HG02981 (cell line): ENCODE data around the gene ASCC2.
"Not testable (repeated sequence)": the region's sequence is repeated elsewhere in the genome, so short reads cannot be mapped to it uniquely, and the experiment has no call there.

Source experiments
- ATAC-seq: cut with Tn5 transposase; IDR thresholded peaks from one replicate; pipeline ENCODE4 v1.9.1; 2021; ENCODE audit warnings: mild to moderate bottlenecking, moderate library complexity; ENCODE audit not compliant: unreplicated experiment

The ASCC2 gene

GRCh38 chr22:29859030-29859429 is 21.0 kb upstream of the ASCC2 start:
- not testable (repeated sequence) for ATAC-seq

DNA sequence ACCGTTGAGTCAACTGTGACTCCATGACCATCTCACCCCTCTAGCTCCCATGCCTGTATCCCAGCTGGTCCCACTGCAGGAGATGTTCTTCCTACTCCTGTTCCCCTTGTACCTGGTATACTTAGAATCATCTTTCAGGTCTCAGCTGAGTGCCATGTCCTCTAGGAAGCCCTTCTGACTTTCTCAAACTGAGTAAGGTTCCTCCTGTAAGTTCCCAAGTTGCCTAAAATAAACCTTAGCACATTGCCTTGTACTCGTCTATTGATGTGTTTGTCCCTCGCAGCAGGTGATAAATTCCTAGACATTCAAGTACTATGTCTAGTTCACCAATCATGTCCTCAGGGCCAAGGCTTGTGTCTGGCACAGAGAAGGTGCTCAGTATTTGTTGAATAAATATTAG is 18.4 kb upstream of the ASCC2 start:
- ATAC-seq: no peak

DNA sequence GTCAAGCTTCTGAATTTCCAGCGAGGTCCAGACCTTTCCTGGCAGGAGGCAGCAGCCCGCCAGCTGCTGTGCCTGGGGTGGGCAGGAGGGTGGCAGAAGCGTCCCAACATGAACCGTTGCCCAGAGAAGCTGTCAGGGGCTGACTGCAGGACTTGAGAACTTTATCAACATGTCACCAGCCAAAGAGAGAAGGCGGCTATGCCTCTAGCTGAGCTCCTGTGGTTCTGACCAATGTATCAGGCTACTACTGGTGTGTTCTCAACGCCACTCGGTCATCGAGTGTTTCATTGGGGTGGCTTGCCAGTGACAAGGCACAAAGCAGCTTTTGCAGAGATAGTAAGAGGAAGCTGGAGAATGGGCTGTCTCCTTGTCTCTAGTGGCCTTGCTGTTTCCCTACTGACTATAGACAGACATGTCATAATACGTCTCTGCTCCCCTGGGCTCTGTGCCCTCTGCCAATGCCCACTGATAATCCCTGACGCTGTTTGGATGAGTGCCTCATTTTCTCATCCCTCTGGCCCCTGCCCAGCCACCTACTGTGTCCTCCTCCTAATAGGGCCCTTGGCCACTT is 17.6 kb upstream of the ASCC2 start:
- ATAC-seq: no peak

DNA sequence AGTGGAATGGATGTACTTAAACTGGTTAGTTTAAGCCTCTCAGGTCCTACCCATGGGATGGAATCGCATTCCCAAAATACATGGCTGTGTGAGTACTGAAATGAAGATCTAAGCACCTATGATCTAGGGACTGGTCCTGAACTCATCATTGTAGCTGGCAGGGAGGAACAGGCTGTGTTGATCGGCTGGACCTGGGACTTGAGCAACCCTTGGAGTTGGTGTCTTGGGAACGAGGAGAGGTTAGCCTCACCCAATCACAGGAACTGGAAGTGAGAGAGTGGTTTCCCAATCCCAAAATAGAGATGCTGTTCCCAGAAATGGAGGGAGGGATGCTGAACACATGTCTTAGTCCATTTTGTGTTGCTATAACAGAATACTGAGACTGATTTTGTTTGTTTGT is 16.4 kb upstream of the ASCC2 start:
- ATAC-seq: no peak

GRCh38 chr22:29848111-29848510 is 10.0 kb upstream of the ASCC2 start:
- ATAC-seq: no peak

DNA sequence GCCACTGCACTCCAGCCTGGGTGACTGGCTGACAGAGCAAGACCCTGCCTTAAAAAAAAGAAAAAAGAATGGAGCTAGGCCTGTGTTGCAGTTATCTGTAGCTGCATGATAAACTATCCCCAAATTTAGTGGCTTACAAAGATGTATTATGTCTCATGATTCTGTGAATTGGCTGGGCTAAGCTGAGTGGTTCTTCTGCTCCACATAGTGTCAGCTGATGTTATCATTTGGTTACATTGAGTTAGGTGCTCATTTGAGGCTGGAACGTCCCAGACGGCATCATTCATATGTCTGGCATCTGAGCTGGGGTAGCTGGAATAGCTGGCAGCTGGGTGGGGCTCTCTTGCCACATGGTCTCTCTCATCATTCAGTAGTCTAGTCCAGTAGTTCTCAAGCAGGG is 8.2 kb upstream of the ASCC2 start:
- no peak for ATAC-seq

DNA sequence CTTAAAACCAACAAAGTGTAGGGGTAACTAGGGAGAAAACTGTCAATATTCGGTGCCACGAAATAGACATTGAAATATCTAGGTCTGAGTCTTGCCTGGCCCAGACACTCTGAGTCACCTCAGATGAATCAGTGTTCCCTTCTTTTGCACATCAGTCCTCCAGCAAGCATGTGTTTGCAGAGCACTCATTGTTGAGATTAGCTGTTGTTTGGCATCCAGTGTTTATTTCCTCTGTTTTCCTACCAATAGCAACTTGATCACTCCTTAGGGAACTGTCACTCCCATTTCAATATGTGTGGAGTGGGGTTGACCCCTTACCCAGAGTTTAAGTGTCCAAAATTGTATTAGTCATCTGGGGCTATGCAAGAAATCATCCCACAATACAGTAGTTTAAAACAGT is 4.7 kb upstream of the ASCC2 start:
- no peak for ATAC-seq

DNA sequence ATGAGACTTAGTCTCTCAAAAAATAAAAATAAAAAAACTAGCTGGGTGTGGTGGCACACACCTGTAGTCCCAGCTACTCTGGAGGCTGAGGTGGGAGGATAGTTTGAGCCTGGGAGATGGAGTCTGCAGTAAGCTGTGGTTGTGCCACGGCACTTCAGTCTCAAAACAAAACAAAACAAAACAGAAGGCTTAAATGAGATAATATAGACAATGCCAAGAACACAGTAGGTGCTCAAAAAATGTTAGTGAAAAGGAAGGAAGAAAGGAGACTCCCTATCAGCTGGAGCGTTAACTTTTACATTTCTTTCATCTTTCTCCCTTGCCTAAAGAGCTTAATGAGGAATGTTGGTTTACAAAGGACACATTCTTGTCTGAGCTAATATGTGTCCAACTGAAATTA is 4.1 kb upstream of the ASCC2 start:
- no peak for ATAC-seq

GRCh38 chr22:29840498-29840897 is 2.4 kb upstream of the ASCC2 start:
- ATAC-seq: no peak

- no peak for ATAC-seq
These were observed 965 bp upstream of the ASCC2 start for GRCh38 chr22:29839039-29839438.

DNA sequence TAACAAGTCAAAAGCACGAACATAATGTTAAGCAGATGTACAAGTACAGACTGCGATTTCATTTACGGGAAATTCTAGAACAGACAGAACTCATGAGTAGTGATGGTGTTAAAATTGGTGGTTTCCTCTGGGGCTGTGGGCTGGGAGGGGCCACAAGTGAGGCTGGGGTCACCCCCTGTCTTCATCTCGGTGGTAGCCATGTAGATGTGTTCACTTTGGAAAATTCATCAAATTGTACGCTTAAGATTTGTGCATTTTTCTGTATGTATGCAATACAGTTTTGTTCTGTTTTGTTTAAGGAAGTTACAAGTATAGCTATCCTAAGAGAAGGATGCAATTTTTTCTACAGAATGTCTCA is 504 bp upstream of the ASCC2 start:
- ATAC-seq: peak; percentile 2

DNA sequence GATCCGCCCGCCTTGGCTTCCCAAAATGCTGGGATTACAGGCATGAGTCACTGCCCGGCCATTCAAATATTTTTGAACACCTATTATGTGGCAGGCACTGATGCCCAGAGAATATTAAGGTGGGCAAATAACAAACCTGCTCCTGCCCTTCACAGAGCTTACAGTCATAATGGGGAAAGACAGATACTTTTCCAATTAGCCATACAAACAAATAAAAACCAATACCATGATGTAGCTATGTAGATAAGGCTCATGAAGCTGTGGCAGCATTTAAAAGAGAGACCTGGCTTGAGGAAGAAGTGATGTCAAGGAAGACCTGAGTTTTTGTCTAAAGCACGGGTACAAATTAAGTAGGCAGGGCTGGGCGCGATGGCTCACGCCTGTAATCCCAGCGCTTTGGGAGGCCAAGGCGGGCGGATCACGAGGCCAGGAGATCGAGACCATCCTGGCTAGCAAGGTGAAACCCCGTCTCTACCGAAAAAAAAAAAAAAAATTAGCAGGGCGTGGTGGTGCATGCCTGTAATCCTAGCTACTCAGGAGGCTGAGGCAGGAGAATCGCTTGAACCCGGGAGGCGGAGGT is 1.2 kb downstream of the ASCC2 start:
- ATAC-seq: not testable (repeated sequence)

DNA sequence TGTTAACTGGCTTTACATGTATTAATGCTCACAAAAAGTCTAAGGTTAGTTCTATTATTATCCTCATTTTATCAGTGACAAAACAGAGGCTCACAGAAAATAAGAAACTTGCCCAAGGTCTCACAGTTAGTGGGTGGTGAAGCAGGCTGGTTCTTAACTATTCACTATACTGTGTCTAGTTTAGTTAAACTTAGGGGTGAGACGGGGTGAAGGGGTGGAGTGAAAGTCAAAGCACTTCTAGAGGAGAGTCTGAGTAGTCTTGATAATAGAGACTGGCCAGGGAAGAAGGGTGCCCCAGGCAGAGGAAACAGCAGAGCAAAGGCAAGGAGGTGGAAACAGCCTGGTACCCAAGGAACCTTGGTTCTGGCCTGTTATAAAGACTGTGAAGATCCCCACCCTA is 4.0 kb downstream of the ASCC2 start:
- no peak for ATAC-seq

DNA sequence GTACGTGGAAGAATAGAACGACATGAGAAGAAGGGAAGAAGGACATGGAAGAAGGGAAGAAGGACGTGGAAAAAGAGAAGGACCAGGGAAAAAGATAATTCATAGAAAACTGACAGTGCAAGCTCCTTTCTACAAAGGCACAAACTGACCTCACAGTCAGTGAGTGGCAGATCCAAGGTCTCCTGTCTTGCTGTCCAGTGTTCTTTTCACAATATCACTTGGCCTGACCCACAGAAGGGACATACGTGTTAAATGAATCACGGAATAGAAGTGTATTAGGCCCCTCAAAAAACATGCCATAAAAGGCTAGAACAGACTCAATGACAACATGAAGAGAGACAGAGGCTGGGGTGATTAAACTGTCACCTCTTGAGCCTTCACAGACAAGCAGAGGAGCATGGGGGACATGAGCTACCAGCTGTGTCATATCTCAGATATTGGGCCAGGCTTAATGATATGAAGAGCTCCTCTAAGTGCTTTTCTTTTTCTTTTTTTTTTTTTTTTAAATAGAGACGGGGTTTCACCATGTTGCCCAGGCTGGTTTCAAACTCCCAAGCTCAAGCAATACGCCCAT is 4.6 kb downstream of the ASCC2 start:
- no peak for ATAC-seq

DNA sequence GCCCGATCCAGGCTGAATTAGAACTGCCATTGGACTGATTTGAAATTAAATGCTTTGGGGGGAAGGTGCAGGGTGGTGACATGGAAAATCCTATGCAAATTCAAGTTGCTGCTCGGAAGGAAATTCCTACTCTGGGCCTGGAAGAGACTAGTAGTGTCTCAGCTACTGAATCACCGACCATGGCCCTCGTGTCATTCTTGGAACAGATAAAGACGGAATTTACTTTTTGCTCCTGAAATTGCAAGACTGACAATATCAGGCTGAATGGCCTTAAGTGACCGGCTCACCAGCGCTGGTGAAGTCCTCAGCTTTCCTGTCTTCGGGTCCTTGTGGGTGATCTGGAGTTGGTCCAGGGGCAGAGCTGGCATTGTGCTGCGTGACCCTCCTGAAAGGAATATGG is 6.1 kb downstream of the ASCC2 start:
- ATAC-seq: no peak

DNA sequence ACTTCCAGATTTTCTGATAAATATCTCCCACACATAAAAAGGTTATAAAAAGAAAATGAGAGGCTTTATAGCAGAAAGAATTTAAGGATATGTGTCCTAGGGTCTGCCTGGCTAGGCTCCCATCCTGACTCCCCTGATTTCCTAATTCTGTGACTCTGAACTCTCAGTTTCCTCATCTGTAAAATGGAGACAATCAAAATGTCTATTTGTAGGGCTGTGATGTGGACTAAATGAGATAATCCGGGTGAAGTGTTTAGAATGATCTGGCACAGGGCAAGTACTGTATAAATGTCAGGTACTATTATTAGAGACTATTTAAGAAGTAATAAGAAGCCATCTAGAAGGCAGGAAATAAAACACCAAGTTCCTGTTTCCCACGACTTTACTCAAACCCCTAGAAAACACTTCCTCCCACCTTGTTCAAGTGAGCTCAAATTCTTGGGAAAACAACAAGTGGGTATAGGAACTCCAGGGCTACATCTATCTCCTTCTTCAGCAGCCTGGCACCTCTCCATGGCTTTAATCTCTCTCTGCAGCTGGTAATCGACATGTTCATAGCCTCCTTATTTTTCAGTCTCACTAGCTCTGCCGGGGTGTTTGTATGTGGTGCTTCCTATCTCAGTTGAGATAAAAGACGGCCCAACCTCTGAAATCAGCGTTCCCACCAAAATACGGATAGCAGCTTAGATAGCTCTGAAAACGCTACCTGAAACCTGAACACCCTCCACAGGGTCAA is 6.7 kb downstream of the ASCC2 start:
- no peak for ATAC-seq

GRCh38 chr22:29830585-29830984 is 7.5 kb downstream of the ASCC2 start:
- ATAC-seq: no peak

- ATAC-seq: not testable (repeated sequence)
These were observed 10.3 kb downstream of the ASCC2 start for GRCh38 chr22:29827726-29828125.

GRCh38 chr22:29827091-29827490 is 11.0 kb downstream of the ASCC2 start:
- no peak for ATAC-seq

- ATAC-seq: no peak
These were observed 12.5 kb downstream of the ASCC2 start for GRCh38 chr22:29825578-29825977.

DNA sequence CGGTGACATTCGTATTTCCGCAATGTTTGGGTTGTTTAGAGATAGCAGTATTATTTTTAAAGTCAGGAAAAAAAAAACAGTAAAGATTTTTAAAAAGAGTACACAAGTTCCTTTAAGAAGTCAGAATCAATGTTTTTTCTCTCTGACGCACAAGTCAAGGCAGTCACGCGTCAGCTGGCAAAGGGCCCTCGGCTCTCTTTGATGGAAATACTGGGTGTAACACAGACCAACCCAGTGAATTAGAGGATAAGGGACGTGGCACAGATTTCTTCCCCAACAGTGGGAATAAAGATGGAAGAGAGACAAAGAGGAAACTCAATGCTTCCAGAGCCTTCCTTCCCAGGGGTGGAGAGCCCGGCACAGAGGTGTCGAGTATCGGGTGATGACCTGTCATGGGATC is 13.4 kb downstream of the ASCC2 start:
- no peak for ATAC-seq

DNA sequence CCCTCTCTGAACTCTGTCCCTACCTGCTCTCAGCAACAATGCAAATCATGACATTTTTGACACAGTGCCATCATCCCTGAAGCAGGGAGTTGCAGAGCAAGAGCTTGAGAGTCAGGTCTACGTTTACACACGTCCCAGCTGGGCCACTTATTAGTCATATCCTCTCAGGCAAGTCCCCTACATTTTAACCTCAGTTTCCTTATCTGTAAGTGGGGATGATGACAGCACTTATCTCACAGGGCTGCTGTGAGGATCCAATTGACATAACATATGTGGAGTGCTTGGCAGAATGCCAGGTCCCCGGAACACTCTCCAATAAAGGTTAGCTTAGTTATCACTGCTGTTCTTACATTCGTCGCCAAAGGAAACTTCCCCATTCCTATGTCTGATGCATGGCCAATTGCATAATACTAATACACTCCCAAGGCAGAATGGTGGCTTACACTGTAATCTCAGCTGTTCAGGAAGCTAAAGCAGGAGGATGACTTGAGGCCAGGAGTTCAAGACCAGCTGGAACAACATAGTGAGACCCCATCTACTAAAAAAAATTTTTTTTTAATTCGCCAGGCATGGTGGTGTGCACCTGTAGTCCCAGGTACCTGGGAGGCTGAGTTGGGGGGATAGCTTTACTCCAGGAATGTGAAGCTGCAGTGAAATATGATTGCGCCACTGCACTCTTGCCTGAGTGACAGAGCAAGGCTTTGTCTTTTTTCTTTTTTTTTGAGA is 16.6 kb downstream of the ASCC2 start:
- no peak for ATAC-seq
